Glutamatergic neuron (in vitro differentiated cells): ENCODE results near the gene TGFB2. TPM values are rescaled to one million over a fixed set of nuclear protein-coding genes. Genes with fewer than 3 reads are reported as not detected.

Source experiments
- DNase-seq: peaks from one replicate; pipeline ENCODE4 v3.0.0; 2022
- H3K27ac Mint-ChIP-seq: one replicate; pipeline ENCODE4 v1.8.0; 2020; ENCODE audit warnings: mild to moderate bottlenecking, mixed read lengths, inconsistent platforms; ENCODE audit not compliant: unreplicated experiment
- H3K27me3 Mint-ChIP-seq: one replicate; pipeline ENCODE4 v1.8.0; 2020; ENCODE audit warnings: mild to moderate bottlenecking, moderate library complexity, mixed read lengths, inconsistent platforms; ENCODE audit not compliant: unreplicated experiment
- H3K36me3 Mint-ChIP-seq: one replicate; pipeline ENCODE4 v1.8.0; 2020; ENCODE audit warnings: mild to moderate bottlenecking, mixed read lengths, inconsistent platforms; ENCODE audit not compliant: unreplicated experiment
- H3K4me1 Mint-ChIP-seq: one replicate; pipeline ENCODE4 v1.8.0; 2020; ENCODE audit warnings: mild to moderate bottlenecking, low read depth, mixed read lengths, inconsistent platforms; ENCODE audit not compliant: unreplicated experiment
- H3K4me3 Mint-ChIP-seq: one replicate; pipeline ENCODE4 v1.8.0; 2020; ENCODE audit warnings: mild to moderate bottlenecking, mixed read lengths, inconsistent platforms; ENCODE audit not compliant: unreplicated experiment
- H3K9me3 Mint-ChIP-seq: one replicate; pipeline ENCODE4 v1.8.0; 2020; ENCODE audit warnings: mild to moderate bottlenecking, moderate library complexity, mixed read lengths, inconsistent platforms; ENCODE audit not compliant: unreplicated experiment
- total RNA-seq: library from RNA; stranded (reverse); fragmentation: NEBNext Ultra II Directional; extraction: Animal tissue kit (Norgen Biotek cat#: 25700); gene quantifications from one replicate; pipeline ENCODE4 v1.2.1, GENCODE V29; 2021; ENCODE audit not compliant: unreplicated experiment
- TF ChIP-seq, protein P1 (sequence below): fragments of 200-600 bp; sonication (generic); IDR thresholded peaks from one replicate; pipeline ENCODE4 v1.5.0; 2021; ENCODE audit not compliant: partially characterized antibody, unreplicated experiment

Gene TGFB2
- total RNA-seq, 1 donor from 2014 or later, result 2.0 TPM

DNA sequence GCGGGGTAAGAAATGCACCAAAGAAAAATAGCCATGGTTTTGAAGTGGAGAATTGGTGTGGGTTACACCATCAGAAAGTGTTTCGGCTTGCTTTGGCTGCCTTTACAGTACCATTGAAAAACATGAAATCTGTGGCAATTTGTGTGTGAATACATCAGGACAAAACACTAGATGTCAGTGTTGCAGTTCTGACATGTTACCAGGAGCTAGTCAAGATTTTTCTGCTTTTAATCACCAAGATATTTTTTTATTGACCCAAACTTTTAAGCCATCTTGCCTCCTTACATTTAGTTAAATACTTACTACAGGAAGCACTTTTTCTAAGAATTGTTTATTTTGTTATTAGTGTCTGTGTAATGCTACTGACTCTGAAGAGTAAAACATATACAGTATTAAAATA is 45.7 kb upstream of the TGFB2 start:
- no peaks in the 10 kb centered on the region for H3K27me3 Mint-ChIP-seq
- H3K4me1 Mint-ChIP-seq, result peaks cover 27% of the 10 kb centered on the region
- H3K36me3 Mint-ChIP-seq, result no peaks in the 10 kb centered on the region
- peak overlapping the region; percentile 0 for H3K4me3 Mint-ChIP-seq
- no peak for DNase-seq
- H3K27ac Mint-ChIP-seq, result peak overlapping the region; percentile 39
- no peaks in the 10 kb centered on the region for H3K9me3 Mint-ChIP-seq
- TF ChIP-seq, protein P1, sequence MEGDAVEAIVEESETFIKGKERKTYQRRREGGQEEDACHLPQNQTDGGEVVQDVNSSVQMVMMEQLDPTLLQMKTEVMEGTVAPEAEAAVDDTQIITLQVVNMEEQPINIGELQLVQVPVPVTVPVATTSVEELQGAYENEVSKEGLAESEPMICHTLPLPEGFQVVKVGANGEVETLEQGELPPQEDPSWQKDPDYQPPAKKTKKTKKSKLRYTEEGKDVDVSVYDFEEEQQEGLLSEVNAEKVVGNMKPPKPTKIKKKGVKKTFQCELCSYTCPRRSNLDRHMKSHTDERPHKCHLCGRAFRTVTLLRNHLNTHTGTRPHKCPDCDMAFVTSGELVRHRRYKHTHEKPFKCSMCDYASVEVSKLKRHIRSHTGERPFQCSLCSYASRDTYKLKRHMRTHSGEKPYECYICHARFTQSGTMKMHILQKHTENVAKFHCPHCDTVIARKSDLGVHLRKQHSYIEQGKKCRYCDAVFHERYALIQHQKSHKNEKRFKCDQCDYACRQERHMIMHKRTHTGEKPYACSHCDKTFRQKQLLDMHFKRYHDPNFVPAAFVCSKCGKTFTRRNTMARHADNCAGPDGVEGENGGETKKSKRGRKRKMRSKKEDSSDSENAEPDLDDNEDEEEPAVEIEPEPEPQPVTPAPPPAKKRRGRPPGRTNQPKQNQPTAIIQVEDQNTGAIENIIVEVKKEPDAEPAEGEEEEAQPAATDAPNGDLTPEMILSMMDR, result no peak

DNA sequence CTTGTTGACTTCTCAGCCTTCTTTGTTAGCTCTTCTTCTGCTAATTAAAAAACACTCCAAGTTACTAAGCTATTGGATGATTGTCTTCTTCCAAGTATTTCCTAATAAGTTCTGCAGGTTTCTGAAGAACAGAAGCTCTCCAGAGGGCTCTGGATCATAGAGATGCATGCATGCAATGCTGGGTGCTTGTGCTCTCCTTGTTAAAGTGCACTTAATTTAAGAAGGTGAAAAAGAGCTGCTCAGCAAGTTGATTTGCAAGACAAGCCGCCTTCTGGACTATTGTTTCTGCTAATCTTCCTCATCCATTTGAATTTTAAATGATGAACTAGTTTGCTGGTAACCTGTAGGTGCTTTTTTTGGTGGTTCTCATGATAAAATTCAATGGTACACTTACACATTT is 43.9 kb upstream of the TGFB2 start:
- Mint-ChIP-seq H3K36me3 (no peaks in the 10 kb centered on the region), H3K27ac (no peak overlapping the region), H3K9me3 (peaks cover 2% of the 10 kb centered on the region), H3K4me3 (no peak overlapping the region), H3K27me3 (no peaks in the 10 kb centered on the region), H3K4me1 (peaks cover 32% of the 10 kb centered on the region)
- no peak for DNase-seq
- TF ChIP-seq, protein P1, result no peak

DNA sequence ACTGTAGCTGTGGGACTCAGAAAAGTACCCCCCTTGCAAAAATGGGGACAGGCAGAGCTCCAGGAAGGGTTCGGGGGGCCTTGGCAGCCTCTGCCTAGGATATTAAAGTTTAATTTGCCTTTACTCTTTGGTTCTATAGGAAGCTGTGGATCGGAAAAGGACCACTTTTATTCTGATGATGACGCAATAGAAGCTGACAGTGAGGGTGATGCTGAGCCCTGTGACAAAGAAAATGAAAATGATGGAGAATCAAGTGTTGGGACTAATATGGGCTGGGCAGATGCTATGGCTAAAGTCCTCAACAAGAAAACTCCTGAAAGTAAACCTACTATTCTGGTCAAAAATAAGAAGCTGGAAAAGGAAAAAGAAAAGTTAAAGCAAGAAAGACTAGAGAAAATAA is 43.0 kb upstream of the TGFB2 start:
- Mint-ChIP-seq H3K4me1 (peaks cover 32% of the 10 kb centered on the region), H3K27ac (peak overlapping the region; percentile 24), H3K9me3 (peaks cover 2% of the 10 kb centered on the region), H3K36me3 (no peaks in the 10 kb centered on the region), H3K27me3 (no peaks in the 10 kb centered on the region), H3K4me3 (no peak overlapping the region)
- TF ChIP-seq, protein P1, result no peak
- no peak for DNase-seq

DNA sequence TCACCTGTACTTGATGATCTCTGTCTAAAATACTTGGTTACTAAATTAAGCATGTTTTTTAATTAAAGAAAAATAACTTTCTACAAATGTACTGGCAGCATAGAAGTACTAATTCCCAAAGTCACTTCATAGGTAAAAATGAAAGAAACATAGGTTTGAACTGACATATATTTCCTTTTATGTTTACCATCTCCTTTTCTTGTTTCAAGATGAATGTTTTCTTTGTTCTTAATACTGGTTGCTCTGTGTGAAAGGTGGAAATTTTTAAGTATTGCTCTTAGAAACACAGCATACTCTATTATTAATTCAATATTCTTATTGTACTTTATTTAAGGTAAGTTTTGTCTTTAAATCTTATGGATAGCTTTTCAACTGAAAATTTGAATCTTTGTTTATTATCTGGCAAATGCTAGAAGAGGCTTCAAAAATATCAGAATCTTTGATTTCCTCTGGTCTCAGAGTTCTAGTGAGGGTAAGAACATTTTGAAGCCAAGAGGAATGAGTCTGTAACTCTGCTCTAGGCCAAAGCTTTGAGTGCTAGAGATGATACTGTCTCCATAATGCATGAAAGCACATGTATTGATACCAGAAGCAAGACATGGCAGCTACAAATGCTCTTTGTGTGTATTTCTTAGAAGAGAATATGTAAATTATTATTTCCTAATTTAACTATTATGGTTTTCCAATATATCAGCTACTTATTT is 41.8 kb upstream of the TGFB2 start:
- TF ChIP-seq, protein P1, result no peak
- peaks cover 2% of the 10 kb centered on the region for H3K9me3 Mint-ChIP-seq
- H3K36me3 Mint-ChIP-seq, result no peaks in the 10 kb centered on the region
- H3K27me3 Mint-ChIP-seq, result no peaks in the 10 kb centered on the region
- no peak for DNase-seq
- no peak overlapping the region for H3K27ac Mint-ChIP-seq
- H3K4me3 Mint-ChIP-seq, result no peak overlapping the region
- peaks cover 29% of the 10 kb centered on the region for H3K4me1 Mint-ChIP-seq

DNA sequence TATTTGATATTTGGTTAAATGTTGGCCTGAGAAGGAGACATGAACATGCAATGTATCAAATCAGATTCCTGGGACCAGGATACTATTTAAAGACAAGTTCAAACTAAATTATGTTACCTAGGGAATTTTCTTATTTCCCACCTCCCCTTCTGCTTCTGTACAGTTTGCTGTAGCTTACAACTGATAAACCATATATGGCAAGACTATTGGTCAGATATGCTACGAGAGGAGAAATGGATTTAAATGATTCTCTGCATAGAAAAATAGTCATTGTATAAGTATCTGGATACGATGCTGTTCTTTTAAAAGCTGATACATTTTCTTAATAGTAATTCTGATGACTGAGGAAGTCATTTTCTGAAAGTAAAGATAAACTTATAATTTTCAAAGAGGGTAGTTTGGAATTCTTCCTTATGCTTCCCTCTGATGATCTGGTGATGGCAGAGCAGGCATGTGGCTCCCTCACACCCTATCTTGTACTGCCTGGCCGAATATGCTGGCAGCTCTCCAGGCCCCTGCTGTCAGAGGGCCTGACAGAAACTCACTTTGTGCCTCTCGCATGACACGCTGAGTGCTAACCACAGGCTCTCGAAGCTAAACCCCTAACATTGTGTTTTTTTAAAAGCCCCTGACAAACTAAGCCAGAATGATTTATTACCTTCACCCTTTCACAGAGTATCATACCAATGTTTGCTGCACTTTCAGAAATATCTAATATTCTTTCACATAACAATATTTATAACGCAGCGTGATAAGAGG is 40.7 kb upstream of the TGFB2 start:
- peak overlapping the region; percentile 63 for H3K27ac Mint-ChIP-seq
- peak; percentile 58 for DNase-seq
- no peaks in the 10 kb centered on the region for H3K27me3 Mint-ChIP-seq

More for the DNA sequence above, 40.7 kb upstream of the TGFB2 start:
- Mint-ChIP-seq H3K9me3 (peaks cover 2% of the 10 kb centered on the region), H3K4me3 (no peak overlapping the region), H3K36me3 (no peaks in the 10 kb centered on the region), H3K4me1 (peaks cover 21% of the 10 kb centered on the region)
- TF ChIP-seq, protein P1, result no peak
